Measurements from ENCODE around the gene PARD6A. TPM values are rescaled to one million over a fixed set of nuclear protein-coding genes. Genes with fewer than 3 reads are reported as not detected.
A peak's percentile ranks its signal among the peaks of the same experiment; 100 is the strongest.

Gene PARD6A
- total RNA-seq, 1 donor from 2014 or later = 4.7 TPM

GRCh38 chr16:67669499-67670101 is 8.8 kb downstream of the PARD6A start:
- Mint-ChIP-seq H3K4me3 (peak overlapping the region; percentile 51), H3K36me3 (no peaks in the 10 kb centered on the region), H3K9me3 (no peaks in the 10 kb centered on the region), H3K27me3 (no peaks in the 10 kb centered on the region), H3K4me1 (ENCODE audit: unreplicated experiment) (peaks cover 19% of the 10 kb centered on the region), H3K27ac (peak overlapping the region; percentile 46)
- TF ChIP-seq, protein P1, sequence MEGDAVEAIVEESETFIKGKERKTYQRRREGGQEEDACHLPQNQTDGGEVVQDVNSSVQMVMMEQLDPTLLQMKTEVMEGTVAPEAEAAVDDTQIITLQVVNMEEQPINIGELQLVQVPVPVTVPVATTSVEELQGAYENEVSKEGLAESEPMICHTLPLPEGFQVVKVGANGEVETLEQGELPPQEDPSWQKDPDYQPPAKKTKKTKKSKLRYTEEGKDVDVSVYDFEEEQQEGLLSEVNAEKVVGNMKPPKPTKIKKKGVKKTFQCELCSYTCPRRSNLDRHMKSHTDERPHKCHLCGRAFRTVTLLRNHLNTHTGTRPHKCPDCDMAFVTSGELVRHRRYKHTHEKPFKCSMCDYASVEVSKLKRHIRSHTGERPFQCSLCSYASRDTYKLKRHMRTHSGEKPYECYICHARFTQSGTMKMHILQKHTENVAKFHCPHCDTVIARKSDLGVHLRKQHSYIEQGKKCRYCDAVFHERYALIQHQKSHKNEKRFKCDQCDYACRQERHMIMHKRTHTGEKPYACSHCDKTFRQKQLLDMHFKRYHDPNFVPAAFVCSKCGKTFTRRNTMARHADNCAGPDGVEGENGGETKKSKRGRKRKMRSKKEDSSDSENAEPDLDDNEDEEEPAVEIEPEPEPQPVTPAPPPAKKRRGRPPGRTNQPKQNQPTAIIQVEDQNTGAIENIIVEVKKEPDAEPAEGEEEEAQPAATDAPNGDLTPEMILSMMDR (conservative IDR thresholded peaks at IDR 0.05) = no peak
- DNase-seq (ENCODE audit: extremely low spot score, unreplicated experiment) = no peak

DNA sequence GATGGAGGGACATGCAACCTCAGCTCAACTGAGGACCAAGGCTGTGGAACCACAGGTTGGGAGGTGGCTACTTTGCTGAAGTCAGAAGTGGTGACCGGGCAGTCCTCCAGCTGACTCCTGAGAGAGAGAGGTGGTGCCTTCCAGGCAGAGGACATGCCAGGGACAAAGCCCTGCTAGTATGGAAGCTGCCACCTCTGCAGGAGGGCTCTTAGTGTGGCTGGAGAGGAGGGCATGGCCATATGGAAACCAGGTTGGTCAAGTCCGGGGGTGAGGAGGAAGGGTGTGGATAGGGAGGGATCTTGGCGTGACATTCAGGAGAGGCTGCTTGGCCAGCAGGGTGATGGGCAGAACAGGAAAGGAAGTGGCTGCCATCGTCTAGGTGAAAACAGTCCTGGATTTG is 11.5 kb downstream of the PARD6A start:
- H3K4me1 Mint-ChIP-seq (ENCODE audit: unreplicated experiment) = peaks cover 22% of the 10 kb centered on the region
- peak overlapping the region; percentile 21 for H3K27ac Mint-ChIP-seq
- no peak for DNase-seq (ENCODE audit: extremely low spot score, unreplicated experiment)
- H3K36me3 Mint-ChIP-seq = no peaks in the 10 kb centered on the region
- no peaks in the 10 kb centered on the region for H3K27me3 Mint-ChIP-seq
- H3K9me3 Mint-ChIP-seq = no peaks in the 10 kb centered on the region
- no peak overlapping the region for H3K4me3 Mint-ChIP-seq
- TF ChIP-seq, protein P1 (conservative IDR thresholded peaks at IDR 0.05) = no peak

GRCh38 chr16:67672739-67673662 is 12.2 kb downstream of the PARD6A start:
- TF ChIP-seq, protein P1 (conservative IDR thresholded peaks at IDR 0.05) = peak; percentile 75
- H3K27me3 Mint-ChIP-seq = no peaks in the 10 kb centered on the region
- no peaks in the 10 kb centered on the region for H3K9me3 Mint-ChIP-seq
- H3K36me3 Mint-ChIP-seq = no peaks in the 10 kb centered on the region
- H3K4me3 Mint-ChIP-seq = no peak overlapping the region
- no peak for DNase-seq (ENCODE audit: extremely low spot score, unreplicated experiment)
- H3K4me1 Mint-ChIP-seq (ENCODE audit: unreplicated experiment) = peaks cover 22% of the 10 kb centered on the region
- peak overlapping the region; percentile 21 for H3K27ac Mint-ChIP-seq

- DNase-seq (ENCODE audit: extremely low spot score, unreplicated experiment) = no peak
- Mint-ChIP-seq H3K27me3 (no peaks in the 10 kb centered on the region), H3K4me1 (ENCODE audit: unreplicated experiment) (peaks cover 22% of the 10 kb centered on the region), H3K4me3 (no peak overlapping the region), H3K27ac (peak overlapping the region; percentile 21), H3K36me3 (no peaks in the 10 kb centered on the region), H3K9me3 (no peaks in the 10 kb centered on the region)
- TF ChIP-seq, protein P1 (conservative IDR thresholded peaks at IDR 0.05) = no peak
Observed at GRCh38 chr16:67673712-67674580, 13.2 kb downstream of the PARD6A start.

DNA sequence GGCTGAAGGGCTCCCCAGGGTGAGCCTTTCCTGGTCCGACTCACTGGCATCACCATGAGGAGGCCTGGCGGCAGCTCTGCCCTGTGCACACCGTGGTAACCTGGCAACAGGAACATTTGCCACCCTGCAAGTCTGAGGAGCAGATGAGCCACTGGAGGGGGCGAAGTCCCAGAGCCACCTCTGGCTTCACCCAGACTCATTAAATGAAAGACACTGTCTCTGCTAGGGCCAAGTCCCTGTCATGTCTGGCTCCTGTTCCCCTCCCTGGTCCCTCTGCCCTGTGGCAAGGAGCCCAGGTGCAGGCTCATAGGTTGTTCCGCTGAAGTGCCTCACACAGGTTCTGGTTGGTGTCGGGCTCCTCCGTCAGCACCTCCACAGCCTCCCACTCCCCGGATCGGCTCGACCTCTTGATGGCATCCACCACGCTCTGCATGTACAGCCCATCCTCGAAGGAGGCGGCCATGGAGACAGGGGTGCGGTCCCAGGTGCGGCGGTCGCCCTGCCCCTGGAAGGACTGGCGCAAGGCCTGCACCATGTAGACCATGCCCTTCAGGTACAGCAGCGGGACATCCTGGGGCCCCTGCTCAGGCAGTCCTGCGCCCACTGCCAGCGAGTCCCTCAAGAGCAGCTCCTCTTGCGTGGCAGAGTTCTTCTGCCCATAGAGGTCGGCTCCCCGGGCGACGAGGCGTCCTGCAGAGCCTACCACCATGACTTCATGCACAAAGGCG is 14.3 kb downstream of the PARD6A start:
- Mint-ChIP-seq H3K4me3 (no peak overlapping the region), H3K27ac (no peak overlapping the region), H3K27me3 (no peaks in the 10 kb centered on the region), H3K36me3 (no peaks in the 10 kb centered on the region), H3K4me1 (ENCODE audit: unreplicated experiment) (peaks cover 22% of the 10 kb centered on the region), H3K9me3 (no peaks in the 10 kb centered on the region)
- TF ChIP-seq, protein P1 (conservative IDR thresholded peaks at IDR 0.05) = no peak
- no peak for DNase-seq (ENCODE audit: extremely low spot score, unreplicated experiment)
